HCT116 (cell line): ENCODE data around the gene FBXO15. TPM values are rescaled to one million over a fixed set of nuclear protein-coding genes. Genes with fewer than 3 reads are reported as not detected.

ENCODE experiments used
- ATAC-seq: fragments of 200-7000 bp; cut with Tn5 transposase; 2 replicates; pipeline ENCODE4 v1.9.1; 2020; ENCODE audit warnings: mild to moderate bottlenecking, moderate library complexity
- BruUV-seq: library from RNA; stranded (reverse); fragments of 400-500 nt; replicated peaks from 2 replicates; lab custom pipeline; 2021; lab: Mats Ljungman, UMichigan
- CTCF ChIA-PET: fragments of 300-600 bp; sonication (Branson Sonifier 250); formaldehyde crosslinking; loops from one replicate; lab custom pipeline; 2021; ENCODE audit warnings: antibody characterized with exemption; lab: Charles Lee
- POLR2A ChIA-PET: fragments of 300-600, 350-600 bp; sonication (Branson Sonifier 250); formaldehyde crosslinking; loops from one replicate; lab custom pipeline; 2021; ENCODE audit warnings: antibody characterized with exemption; lab: Charles Lee
- RAD21 ChIA-PET, 2 experiments: fragments of 300-600 bp; sonication (Branson Sonifier 250); formaldehyde crosslinking; loops; one replicate each; lab custom pipeline; 2023; ENCODE audit warnings: low total read pairs in 2 of 2; ENCODE audit not compliant: uncharacterized antibody in 2 of 2, unreplicated experiment in 2 of 2, low non-redundant PET in 1 of 2; lab: Charles Lee
- DNase-seq: peaks from one replicate; pipeline ENCODE4 v3.0.0-alpha.2; 2010; ENCODE audit warnings: low read depth, low spot score
- H2AFZ ChIP-seq: fragments of 200-600 bp; shearing (Covaris generic), sonication (generic); 2 replicates; pipeline ENCODE4 v1.6.1; 2017; ENCODE audit warnings: low read depth, mixed run types, mixed read lengths, antibody characterized with exemption, low read length; ENCODE audit not compliant: poor library complexity, severe bottlenecking
- H3K27ac ChIP-seq: 2 replicates; pipeline ENCODE4 v1.5.1; 2012; ENCODE audit warnings: low read depth, low read length
- H3K27me3 ChIP-seq: fragments of 200-600 bp; sonication (generic); 2 replicates; pipeline ENCODE4 v1.6.1; 2016; ENCODE audit warnings: mixed run types, low read length, mixed read lengths; ENCODE audit not compliant: insufficient read depth
- H3K36me3 ChIP-seq, 2 experiments: fragments of 200-500 bp in 1 of 2; fragments of 200-600 bp in 1 of 2; sonication (Bioruptor generic) in 1 of 2; sonication (generic) in 1 of 2; 2 replicates each; pipeline versions ENCODE4 v1.5.1 to v1.6.1; 2014 to 2016; ENCODE audit warnings: low read length in 2 of 2, inconsistent platforms in 1 of 2, mixed read lengths in 1 of 2, mixed run types in 1 of 2; ENCODE audit not compliant: insufficient read depth in 2 of 2, control insufficient read depth in 1 of 2
- H3K4me1 ChIP-seq, 2 experiments: fragments of 200-600 bp in 1 of 2; sonication (generic) in 1 of 2; 2 replicates each; pipeline versions ENCODE4 v1.5.1 to v1.6.1; 2012 to 2017; ENCODE audit warnings: low read length in 2 of 2, inconsistent platforms in 1 of 2, mild to moderate bottlenecking in 1 of 2, mixed read lengths in 1 of 2, mixed run types in 1 of 2, moderate library complexity in 1 of 2; ENCODE audit not compliant: insufficient read depth in 2 of 2, control insufficient read depth in 1 of 2
- H3K4me2 ChIP-seq: fragments of 200-600 bp; sonication (generic); 2 replicates; pipeline ENCODE4 v1.6.1; 2017; ENCODE audit warnings: mixed run types, low read length, mixed read lengths
- H3K4me3 ChIP-seq, 2 experiments: fragments of 200-600 bp in 1 of 2; sonication (generic) in 1 of 2; replicated peaks in 1 of 2; 2 replicates each; pipeline ENCODE4 v1.5.1; 2011 to 2016; ENCODE audit warnings: low read length in 2 of 2, control low read depth in 1 of 2, low read depth in 1 of 2, mild to moderate bottlenecking in 1 of 2, mixed read lengths in 1 of 2, mixed run types in 1 of 2
- H3K79me2 ChIP-seq: fragments of 200-600 bp; sonication (generic); 2 replicates; pipeline ENCODE4 v1.6.1; 2017; ENCODE audit warnings: mild to moderate bottlenecking, mixed run types, low read length, moderate library complexity, mixed read lengths; ENCODE audit not compliant: insufficient read depth
- H3K9ac ChIP-seq: fragments of 200-600 bp; sonication (generic); 2 replicates; pipeline ENCODE4 v1.6.1; 2016; ENCODE audit warnings: low read length, mixed read lengths
- H3K9me2 ChIP-seq: fragments of 200-600 bp; sonication (generic), shearing (Covaris generic); 2 replicates; pipeline ENCODE4 v1.6.1; 2017; ENCODE audit warnings: mixed run types, mild to moderate bottlenecking, moderate library complexity; ENCODE audit not compliant: insufficient read depth
- H3K9me3 ChIP-seq, 2 experiments: fragments of 200-500 bp in 1 of 2; fragments of 200-600 bp in 1 of 2; sonication (Bioruptor generic) in 1 of 2; sonication (generic) in 1 of 2; 2 replicates each; pipeline ENCODE4 v1.6.1; 2014 to 2017; ENCODE audit warnings: low read length in 2 of 2, mixed read lengths in 2 of 2, inconsistent platforms in 1 of 2, low read depth in 1 of 2, mild to moderate bottlenecking in 1 of 2, mixed run types in 1 of 2, moderate library complexity in 1 of 2; ENCODE audit not compliant: control insufficient read depth in 1 of 2, insufficient read depth in 1 of 2
- H4K20me1 ChIP-seq: fragments of 200-600 bp; sonication (generic), shearing (Covaris generic); 2 replicates; pipeline ENCODE4 v1.6.1; 2017; ENCODE audit warnings: mixed run types, mild to moderate bottlenecking, moderate library complexity; ENCODE audit not compliant: insufficient read depth
- CBX3 ChIP-seq: IDR thresholded peaks from 2 replicates; pipeline ENCODE4 v1.6.1; 2012; ENCODE audit warnings: low read depth
- CEBPB ChIP-seq: IDR thresholded peaks from 2 replicates; pipeline ENCODE4 v1.6.1; 2012; ENCODE audit warnings: low read depth
- EGR1 ChIP-seq: IDR thresholded peaks from 2 replicates; pipeline ENCODE4 v1.6.1; 2012; ENCODE audit warnings: low read depth
- ELF1 ChIP-seq: IDR thresholded peaks from 2 replicates; pipeline ENCODE4 v1.6.1; 2012; ENCODE audit warnings: low read depth, borderline replicate concordance
- EZH2phosphoT487 ChIP-seq: fragments of 200-600 bp; IDR thresholded peaks from 2 replicates; pipeline ENCODE4 v1.6.1; 2018; ENCODE audit warnings: antibody characterized with exemption, borderline replicate concordance
- FOSL1 ChIP-seq: IDR thresholded peaks from 2 replicates; pipeline ENCODE4 v1.6.1; 2012; ENCODE audit warnings: low read depth
- JUND ChIP-seq: IDR thresholded peaks from 2 replicates; pipeline ENCODE4 v1.6.1; 2012
- POLR2A ChIP-seq: IDR thresholded peaks from 2 replicates; pipeline ENCODE4 v1.7.0; 2011; ENCODE audit warnings: borderline replicate concordance; ENCODE audit not compliant: insufficient read depth, insufficient read length; ENCODE audit errors: extremely low read depth
- RAD21 ChIP-seq: IDR thresholded peaks from 2 replicates; pipeline ENCODE4 v1.6.1; 2012; ENCODE audit warnings: low read depth, mild to moderate bottlenecking
- SIN3A ChIP-seq: IDR thresholded peaks from 2 replicates; pipeline ENCODE4 v1.6.1; 2012; ENCODE audit warnings: low read depth
- SP1 ChIP-seq: IDR thresholded peaks from 2 replicates; pipeline ENCODE4 v1.6.1; 2012; ENCODE audit warnings: low read depth
- TCF7L2 ChIP-seq: IDR thresholded peaks from 2 replicates; pipeline ENCODE4 v1.7.0; 2011; ENCODE audit warnings: borderline replicate concordance, inconsistent platforms; ENCODE audit not compliant: insufficient read depth, insufficient read length; ENCODE audit errors: extremely low read depth
- ZFX ChIP-seq: fragments of 450-650 bp; IDR thresholded peaks from 2 replicates; pipeline ENCODE4 v1.6.1; 2017
- intact Hi-C: fragments of 100-400 bp; cut with micrococcal nuclease; formaldehyde crosslinking; loops from 2 replicates; pipeline ENCODE4 v1.10.0; 2022
- total RNA-seq: library from RNA; stranded (reverse); gene quantifications from one replicate; pipeline ENCODE4 v1.2.1, GENCODE V29; 2021; ENCODE audit not compliant: unreplicated experiment
- TF ChIP-seq, protein P1 (sequence below): IDR thresholded peaks from 2 replicates; pipeline ENCODE4 v1.6.1; 2012; ENCODE audit warnings: low read depth
- TF ChIP-seq, protein P2 (sequence below): IDR thresholded peaks from 2 replicates; pipeline ENCODE4 v1.6.1; 2011; ENCODE audit warnings: mild to moderate bottlenecking, low read length, moderate library complexity; ENCODE audit not compliant: insufficient replicate concordance; ENCODE audit errors: extremely low read depth
- TF ChIP-seq, protein P3 (sequence below): IDR thresholded peaks from 2 replicates; pipeline ENCODE4 v1.6.1; 2012
- TF ChIP-seq, protein P4 (sequence below): IDR thresholded peaks from 2 replicates; pipeline ENCODE4 v1.6.1; 2012

Gene FBXO15
- total RNA-seq, 1 experiment from 2014 or later = 1.1 TPM

DNA sequence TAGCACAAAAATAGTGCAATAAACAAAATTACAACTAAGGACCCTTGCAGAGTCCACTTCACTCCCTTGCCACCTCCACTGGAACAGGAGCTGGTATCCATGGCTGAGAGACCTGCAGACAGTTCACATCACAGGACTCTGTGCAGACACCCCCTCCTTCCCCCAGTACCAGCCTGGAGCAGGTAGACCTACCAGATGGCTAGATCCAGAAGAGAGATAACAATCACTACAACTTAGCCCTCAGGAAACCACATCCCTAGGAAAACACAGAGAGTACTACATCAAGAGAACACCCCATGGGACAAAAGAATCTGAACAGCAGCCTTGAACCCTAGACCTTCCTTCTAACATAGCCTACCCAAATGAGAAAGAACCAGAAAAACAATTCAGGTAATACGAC lies 49.8 kb downstream of the FBXO15 start:
- no peaks in the 10 kb centered on the region for H3K79me2 ChIP-seq
- H3K27me3 ChIP-seq = no peaks in the 10 kb centered on the region
- no peaks in the 10 kb centered on the region for H4K20me1 ChIP-seq
- TF ChIP-seq ELF1 = no peak
- no peak for TF ChIP-seq SIN3A
- no peaks in the 10 kb centered on the region for H3K9me3 ChIP-seq
- ChIA-PET POLR2A (no interaction called here), RAD21 (no interaction called here), CTCF (no interaction called here)
- no peak for ATAC-seq
- no peak for DNase-seq
- H3K9me2 ChIP-seq = no peaks in the 10 kb centered on the region
- H2AFZ ChIP-seq = no peak overlapping the region
- intact Hi-C loops = no loop called here
- no peak overlapping the region for H3K9ac ChIP-seq
- no peak overlapping the region for H3K27ac ChIP-seq
- H3K4me2 ChIP-seq = no peak overlapping the region
- H3K4me1 ChIP-seq = no peaks in the 10 kb centered on the region
- BruUV-seq = no TSS peak
- H3K36me3 ChIP-seq = no peaks in the 10 kb centered on the region
- no peak overlapping the region for H3K4me3 ChIP-seq

DNA sequence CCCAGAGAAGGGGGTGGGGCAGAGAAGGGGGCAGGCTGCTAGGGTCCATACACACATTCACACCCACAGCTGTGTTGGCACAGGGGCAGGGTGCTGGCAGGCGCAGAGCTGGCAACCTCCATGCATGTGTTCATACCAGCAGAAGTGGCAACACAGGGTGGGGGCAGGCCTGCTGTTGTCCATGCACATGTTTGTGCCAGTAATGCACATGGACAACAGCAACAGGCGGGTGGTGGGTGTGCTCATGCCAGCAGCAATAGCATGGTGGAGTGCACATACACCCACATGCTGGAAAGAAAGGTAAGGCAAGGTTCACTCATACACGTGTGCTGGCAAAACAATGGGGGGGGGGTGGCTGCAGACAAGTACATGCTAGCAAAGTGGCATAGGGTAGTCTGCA lies 54.7 kb downstream of the FBXO15 start:
- H3K36me3 ChIP-seq = no peaks in the 10 kb centered on the region
- H3K27ac ChIP-seq = no peak overlapping the region
- ChIA-PET POLR2A (no interaction called here), CTCF (no interaction called here), RAD21 (no interaction called here)
- H3K79me2 ChIP-seq = no peaks in the 10 kb centered on the region
- H3K4me1 ChIP-seq = no peaks in the 10 kb centered on the region
- ATAC-seq (no peak), DNase-seq (no peak)
- H3K4me3 ChIP-seq = no peak overlapping the region
- no peaks in the 10 kb centered on the region for H3K27me3 ChIP-seq
- H3K9ac ChIP-seq = no peak overlapping the region
- no peak overlapping the region for H3K4me2 ChIP-seq
- H3K9me2 ChIP-seq = no peaks in the 10 kb centered on the region
- BruUV-seq = no TSS peak
- no peaks in the 10 kb centered on the region for H4K20me1 ChIP-seq
- no peaks in the 10 kb centered on the region for H3K9me3 ChIP-seq
- H2AFZ ChIP-seq = no peak overlapping the region
- intact Hi-C loops = no loop called here
- no peak for TF ChIP-seq EGR1
- TF ChIP-seq CBX3 = no peak
- no peak for TF ChIP-seq CEBPB
- no peak for TF ChIP-seq ZFX
- TF ChIP-seq, protein P1, sequence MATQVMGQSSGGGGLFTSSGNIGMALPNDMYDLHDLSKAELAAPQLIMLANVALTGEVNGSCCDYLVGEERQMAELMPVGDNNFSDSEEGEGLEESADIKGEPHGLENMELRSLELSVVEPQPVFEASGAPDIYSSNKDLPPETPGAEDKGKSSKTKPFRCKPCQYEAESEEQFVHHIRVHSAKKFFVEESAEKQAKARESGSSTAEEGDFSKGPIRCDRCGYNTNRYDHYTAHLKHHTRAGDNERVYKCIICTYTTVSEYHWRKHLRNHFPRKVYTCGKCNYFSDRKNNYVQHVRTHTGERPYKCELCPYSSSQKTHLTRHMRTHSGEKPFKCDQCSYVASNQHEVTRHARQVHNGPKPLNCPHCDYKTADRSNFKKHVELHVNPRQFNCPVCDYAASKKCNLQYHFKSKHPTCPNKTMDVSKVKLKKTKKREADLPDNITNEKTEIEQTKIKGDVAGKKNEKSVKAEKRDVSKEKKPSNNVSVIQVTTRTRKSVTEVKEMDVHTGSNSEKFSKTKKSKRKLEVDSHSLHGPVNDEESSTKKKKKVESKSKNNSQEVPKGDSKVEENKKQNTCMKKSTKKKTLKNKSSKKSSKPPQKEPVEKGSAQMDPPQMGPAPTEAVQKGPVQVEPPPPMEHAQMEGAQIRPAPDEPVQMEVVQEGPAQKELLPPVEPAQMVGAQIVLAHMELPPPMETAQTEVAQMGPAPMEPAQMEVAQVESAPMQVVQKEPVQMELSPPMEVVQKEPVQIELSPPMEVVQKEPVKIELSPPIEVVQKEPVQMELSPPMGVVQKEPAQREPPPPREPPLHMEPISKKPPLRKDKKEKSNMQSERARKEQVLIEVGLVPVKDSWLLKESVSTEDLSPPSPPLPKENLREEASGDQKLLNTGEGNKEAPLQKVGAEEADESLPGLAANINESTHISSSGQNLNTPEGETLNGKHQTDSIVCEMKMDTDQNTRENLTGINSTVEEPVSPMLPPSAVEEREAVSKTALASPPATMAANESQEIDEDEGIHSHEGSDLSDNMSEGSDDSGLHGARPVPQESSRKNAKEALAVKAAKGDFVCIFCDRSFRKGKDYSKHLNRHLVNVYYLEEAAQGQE = no peak
- TF ChIP-seq, protein P2, sequence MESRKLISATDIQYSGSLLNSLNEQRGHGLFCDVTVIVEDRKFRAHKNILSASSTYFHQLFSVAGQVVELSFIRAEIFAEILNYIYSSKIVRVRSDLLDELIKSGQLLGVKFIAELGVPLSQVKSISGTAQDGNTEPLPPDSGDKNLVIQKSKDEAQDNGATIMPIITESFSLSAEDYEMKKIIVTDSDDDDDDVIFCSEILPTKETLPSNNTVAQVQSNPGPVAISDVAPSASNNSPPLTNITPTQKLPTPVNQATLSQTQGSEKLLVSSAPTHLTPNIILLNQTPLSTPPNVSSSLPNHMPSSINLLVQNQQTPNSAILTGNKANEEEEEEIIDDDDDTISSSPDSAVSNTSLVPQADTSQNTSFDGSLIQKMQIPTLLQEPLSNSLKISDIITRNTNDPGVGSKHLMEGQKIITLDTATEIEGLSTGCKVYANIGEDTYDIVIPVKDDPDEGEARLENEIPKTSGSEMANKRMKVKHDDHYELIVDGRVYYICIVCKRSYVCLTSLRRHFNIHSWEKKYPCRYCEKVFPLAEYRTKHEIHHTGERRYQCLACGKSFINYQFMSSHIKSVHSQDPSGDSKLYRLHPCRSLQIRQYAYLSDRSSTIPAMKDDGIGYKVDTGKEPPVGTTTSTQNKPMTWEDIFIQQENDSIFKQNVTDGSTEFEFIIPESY = no peak
- TF ChIP-seq, protein P3, sequence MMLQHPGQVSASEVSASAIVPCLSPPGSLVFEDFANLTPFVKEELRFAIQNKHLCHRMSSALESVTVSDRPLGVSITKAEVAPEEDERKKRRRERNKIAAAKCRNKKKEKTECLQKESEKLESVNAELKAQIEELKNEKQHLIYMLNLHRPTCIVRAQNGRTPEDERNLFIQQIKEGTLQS = no peak
- TF ChIP-seq FOSL1 = no peak
- TF ChIP-seq RAD21 = no peak
- TF ChIP-seq, protein P4, sequence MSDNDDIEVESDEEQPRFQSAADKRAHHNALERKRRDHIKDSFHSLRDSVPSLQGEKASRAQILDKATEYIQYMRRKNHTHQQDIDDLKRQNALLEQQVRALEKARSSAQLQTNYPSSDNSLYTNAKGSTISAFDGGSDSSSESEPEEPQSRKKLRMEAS = no peak
- TF ChIP-seq POLR2A = no peak
- TF ChIP-seq JUND = no peak
- TF ChIP-seq EZH2phosphoT487 = no peak
- TF ChIP-seq SP1 = no peak
- TF ChIP-seq TCF7L2 = no peak
- TF ChIP-seq, all 23 proteins: peak for 0
